Muscle layer of duodenum (tissue), 2 donors: ENCODE measurements around the gene TCIRG1.

Experiments used
- H3K27ac ChIP-seq: one replicate; pipeline ENCODE4 v1.7.0; 2013; ENCODE audit warnings: mild to moderate bottlenecking, low read length
- H3K27me3 ChIP-seq: one replicate; pipeline ENCODE4 v1.7.0; 2013; ENCODE audit warnings: low read depth, mild to moderate bottlenecking, control low read depth, low read length
- H3K36me3 ChIP-seq, 2 donors: one replicate each; pipeline ENCODE4 v1.7.0; 2013; ENCODE audit warnings: low read length in 2 of 2, control low read depth in 1 of 2, mild to moderate bottlenecking in 1 of 2; ENCODE audit not compliant: insufficient read depth in 2 of 2, control insufficient read depth in 1 of 2
- H3K4me1 ChIP-seq, 2 donors: one replicate each; pipeline ENCODE4 v1.7.0; 2013; ENCODE audit warnings: low read length in 2 of 2, mild to moderate bottlenecking in 2 of 2, control low read depth in 1 of 2, moderate library complexity in 1 of 2; ENCODE audit not compliant: insufficient read depth in 2 of 2, control insufficient read depth in 1 of 2
- H3K4me3 ChIP-seq, 2 donors: one replicate each; pipeline ENCODE4 v1.7.0; 2013; ENCODE audit warnings: low read length in 2 of 2, low read depth in 1 of 2, mild to moderate bottlenecking in 1 of 2
- H3K9me3 ChIP-seq, 2 donors: one replicate each; pipeline ENCODE4 v1.7.0; 2013; ENCODE audit warnings: low read length in 2 of 2, control low read depth in 1 of 2, mild to moderate bottlenecking in 1 of 2; ENCODE audit not compliant: control insufficient read depth in 1 of 2
- donor health status: healthy.

Gene TCIRG1

DNA sequence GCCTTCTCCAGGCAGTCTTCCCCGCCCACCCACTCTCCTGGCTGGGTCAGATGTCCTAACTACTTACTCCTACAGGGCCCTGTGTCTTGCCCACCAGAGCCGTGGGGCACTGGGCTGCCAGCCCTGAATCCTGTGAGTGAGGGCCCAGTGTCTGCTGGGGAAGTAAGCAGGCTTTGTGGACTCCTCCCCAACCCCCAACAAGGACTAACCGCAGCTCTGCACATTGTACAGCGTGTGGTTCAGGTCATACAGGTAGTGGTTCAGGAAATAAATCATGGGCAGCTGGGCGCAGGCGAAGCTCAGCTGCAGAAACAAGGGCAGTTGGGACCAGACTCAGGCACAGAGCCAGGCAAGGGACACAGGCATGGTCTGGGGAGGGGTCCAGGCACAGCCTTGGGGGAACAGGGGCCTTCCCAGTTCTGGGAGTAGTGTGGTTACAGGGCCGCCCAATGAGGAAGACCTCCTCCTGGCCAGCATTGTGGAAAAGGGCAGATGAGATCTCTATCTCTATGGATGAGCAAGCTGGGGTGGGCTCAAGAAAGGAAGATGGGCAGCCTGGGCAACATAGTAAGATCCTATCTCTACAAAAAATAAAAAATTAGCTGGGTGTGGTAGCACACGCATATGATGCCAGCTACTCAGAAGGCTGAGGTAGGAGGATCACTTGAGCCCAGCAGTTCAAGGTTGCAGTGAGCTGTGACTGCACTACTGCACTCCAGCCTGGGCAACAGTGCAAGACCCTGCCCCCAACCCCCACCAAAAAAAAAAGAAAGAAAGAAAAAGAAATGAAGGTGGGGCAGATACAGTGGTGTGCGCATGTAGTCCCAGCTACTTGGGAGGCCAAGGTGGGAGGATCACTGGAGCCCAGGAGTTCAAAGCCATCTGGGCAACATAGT lies 40.4 kb upstream of the TCIRG1 start:
- Histone ChIP-seq H3K27me3 (no peaks in the 10 kb centered on the region), H3K36me3 (no peaks in the 10 kb centered on the region), H3K4me3 (no peak overlapping the region), H3K4me1 (peaks cover 0 to 3% of the 10 kb centered on the region in 2 donors), H3K27ac (no peak overlapping the region), H3K9me3 (no peaks in the 10 kb centered on the region)

DNA sequence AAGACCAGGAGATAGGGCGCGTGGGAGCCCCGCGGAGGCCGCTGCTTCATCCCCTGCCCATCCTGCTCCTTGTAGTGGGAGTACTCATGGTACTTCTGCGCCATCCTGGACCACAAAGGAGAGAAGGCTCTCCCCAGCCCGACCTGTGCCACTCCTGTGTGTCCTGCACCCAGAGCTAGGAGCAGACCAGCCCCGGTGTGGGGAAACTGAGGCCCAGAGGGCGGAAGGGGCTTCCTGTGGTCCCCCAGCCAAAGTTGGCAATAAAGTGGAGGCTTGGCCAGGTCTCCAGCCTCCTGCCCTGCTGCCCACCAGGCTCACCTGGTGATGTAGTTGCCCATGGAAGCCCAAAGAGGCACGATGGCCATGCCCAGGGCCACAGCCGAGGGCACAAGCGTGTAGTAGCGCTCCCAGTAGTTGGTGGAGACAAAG lies 39.6 kb upstream of the TCIRG1 start:
- Histone ChIP-seq H3K4me1 (peaks cover 0 to 7% of the 10 kb centered on the region in 2 donors), H3K27ac (no peak overlapping the region), H3K9me3 (no peaks in the 10 kb centered on the region), H3K4me3 (no peak overlapping the region), H3K27me3 (no peaks in the 10 kb centered on the region), H3K36me3 (no peaks in the 10 kb centered on the region)

- Histone ChIP-seq H3K27ac (no peak overlapping the region), H3K9me3 (no peaks in the 10 kb centered on the region), H3K27me3 (no peaks in the 10 kb centered on the region), H3K36me3 (no peaks in the 10 kb centered on the region), H3K4me1 (peaks cover 0 to 12% of the 10 kb centered on the region in 2 donors), H3K4me3 (no peak overlapping the region)
Measured at GRCh38 chr11:67999704-68000103, 39.1 kb upstream of the TCIRG1 start.

DNA sequence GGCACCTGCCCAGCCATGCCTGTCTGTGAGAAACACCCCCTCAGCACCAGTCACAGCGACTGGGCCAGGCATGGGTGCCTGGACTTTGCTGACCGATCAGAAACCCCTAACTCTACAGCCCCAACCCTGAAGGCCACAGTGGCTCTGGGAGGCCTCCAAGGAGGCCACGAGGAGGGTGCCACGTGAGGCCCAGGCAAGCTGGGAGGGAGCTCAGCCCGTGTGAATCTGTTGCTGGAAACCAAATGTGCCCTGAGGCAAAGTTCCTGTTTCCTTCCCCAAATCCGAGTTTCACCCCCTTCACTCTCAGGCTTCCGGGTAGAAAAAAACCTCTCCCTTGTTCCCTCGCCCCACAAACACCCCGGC lies 36.3 kb upstream of the TCIRG1 start:
- Histone ChIP-seq H3K27ac (no peak overlapping the region), H3K36me3 (no peaks in the 10 kb centered on the region), H3K4me1 (peaks cover 0 to 13% of the 10 kb centered on the region in 2 donors), H3K27me3 (no peaks in the 10 kb centered on the region), H3K9me3 (no peaks in the 10 kb centered on the region), H3K4me3 (peak overlapping the region in 1 of 2 donors; percentile 76)

DNA sequence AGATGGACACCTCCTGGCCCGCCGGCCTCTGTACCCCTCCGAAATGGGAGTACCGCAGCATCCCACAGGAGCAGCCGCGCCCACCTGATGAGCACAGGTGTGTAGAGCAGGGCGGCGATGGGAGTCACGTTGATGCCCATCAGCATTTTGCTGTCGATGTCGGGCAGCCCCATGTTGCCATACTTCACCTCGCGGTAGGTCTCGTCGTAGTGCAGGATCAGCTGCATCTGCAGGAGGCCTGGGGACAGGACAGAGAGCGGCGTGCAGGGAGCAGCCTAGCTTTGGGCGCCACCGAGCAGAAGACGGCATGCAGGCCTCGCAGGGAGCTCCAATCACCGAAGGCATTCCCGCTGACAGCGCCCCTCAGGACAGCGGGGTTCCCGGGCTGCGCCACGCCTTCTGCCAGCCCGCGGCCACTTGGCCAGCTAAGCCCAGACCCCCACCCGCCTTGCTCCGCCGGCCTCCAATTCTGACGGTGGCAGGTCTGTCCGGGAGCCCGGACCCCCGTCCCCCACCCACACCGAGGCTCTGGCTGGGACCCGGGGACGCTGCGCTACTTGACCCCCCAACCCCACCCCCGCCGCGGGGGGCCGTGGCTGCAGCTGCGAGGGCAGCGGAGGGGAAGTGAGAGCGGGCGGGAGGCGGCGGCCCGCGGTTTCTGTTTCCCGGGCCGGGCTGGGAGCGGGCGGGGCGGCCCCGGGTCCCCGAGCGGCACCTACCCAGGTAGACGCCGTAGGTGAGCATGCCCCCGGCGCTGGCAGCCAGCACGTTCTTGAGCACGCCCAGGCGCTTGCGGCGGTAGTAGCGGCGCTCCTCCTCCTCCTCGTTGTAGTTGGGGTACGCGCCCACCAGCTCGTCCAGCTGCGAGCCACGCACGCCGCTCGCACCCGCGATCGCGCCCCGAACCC lies 35.6 kb upstream of the TCIRG1 start:
- H3K36me3 ChIP-seq = no peaks in the 10 kb centered on the region
- H3K9me3 ChIP-seq = no peaks in the 10 kb centered on the region
- no peak overlapping the region for H3K27ac ChIP-seq
- peaks cover 0 to 13% of the 10 kb centered on the region in 2 donors for H3K4me1 ChIP-seq
- H3K4me3 ChIP-seq = peak overlapping the region in 1 of 2 donors; percentile 76
- H3K27me3 ChIP-seq = no peaks in the 10 kb centered on the region

DNA sequence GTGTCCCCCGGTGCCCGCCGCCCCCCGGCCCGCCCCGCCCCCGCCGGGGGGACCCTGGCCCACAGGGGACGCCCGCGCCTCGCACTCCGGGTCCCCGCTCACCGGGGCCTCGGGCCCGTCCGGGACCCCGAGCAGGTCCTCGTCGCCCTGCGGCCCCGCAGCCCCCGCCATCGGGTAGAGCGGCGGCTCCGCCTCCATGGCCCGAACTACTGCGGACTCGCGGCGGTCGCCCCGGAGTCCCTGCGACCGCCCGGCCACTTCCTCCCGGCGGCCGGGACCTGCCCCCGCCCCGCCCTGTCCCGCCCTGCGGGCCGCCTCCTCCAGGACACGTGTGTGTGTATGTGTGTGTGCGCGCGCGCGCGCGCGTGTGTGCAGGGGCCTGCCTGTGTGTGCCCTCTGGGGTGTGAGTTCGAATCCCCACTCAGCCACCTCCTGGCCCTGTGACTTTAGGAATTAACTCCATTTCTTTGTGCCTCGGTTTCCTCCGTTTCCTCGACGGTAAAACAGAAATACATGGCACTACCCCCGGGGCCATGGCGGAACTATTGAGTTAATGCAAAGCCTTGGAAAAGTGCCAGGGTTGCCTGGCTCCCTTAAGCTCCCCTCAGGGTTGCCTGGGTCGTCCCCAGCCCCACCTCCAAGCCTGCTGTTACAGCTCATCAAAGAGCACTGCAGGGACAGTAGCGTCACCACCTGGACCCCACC lies 34.8 kb upstream of the TCIRG1 start, which contains the start of gene UNC93B1:
Gene UNC93B1, minus strand, starts transcription at position 252 of the 705 bp plus-strand sequence. Its CDS starts 54 bp downstream, at position 198.
- H3K4me3 ChIP-seq = peak within 1 kb of the TSS; percentile 31 to 76
- H3K4me1 ChIP-seq = peaks cover 0 to 13% of the 10 kb centered on the region in 2 donors
- no peaks in the 10 kb centered on the region for H3K9me3 ChIP-seq
- no peaks in the 10 kb centered on the region for H3K27me3 ChIP-seq
- no peaks in the 10 kb centered on the region for H3K36me3 ChIP-seq
- no peak within 1 kb of the TSS for H3K27ac ChIP-seq

- no peaks in the 10 kb centered on the region for H3K9me3 ChIP-seq
- H3K4me1 ChIP-seq = peaks cover 0 to 20% of the 10 kb centered on the region in 2 donors
- H3K36me3 ChIP-seq = no peaks in the 10 kb centered on the region
- H3K27ac ChIP-seq = no peak overlapping the region
- H3K4me3 ChIP-seq = peak overlapping the region; percentile 31 to 76
- no peaks in the 10 kb centered on the region for H3K27me3 ChIP-seq
Measured at GRCh38 chr11:68004551-68005335, 34.1 kb upstream of the TCIRG1 start.

DNA sequence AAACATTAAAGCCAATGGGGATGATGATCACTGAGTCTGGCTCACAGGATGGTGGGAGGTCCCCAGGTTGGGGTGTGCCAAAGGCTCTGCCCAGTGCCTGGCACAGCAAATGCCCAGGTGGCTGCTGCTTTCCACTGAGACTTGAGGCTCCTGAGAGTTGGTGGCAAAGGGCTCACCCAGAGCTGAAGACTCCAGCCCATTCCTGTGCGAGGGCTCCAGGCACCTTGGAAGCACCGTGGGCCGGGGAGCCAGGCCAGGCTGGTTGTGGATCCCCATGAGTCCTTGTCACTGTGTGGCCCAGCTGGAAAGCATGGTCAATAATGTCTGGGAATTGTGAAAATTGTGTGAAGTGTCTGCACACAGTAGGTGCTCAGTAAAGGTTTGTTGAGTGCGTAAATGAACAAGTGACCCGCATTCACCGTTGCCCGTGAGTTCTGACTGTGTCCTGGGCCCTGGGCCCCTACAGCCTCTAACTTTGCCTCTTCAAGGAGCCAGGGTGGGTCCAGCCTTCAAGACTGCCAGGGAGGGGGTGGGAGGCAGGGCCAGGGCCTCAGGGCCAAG lies 32.1 kb upstream of the TCIRG1 start:
- Histone ChIP-seq H3K27ac (no peak overlapping the region), H3K9me3 (no peaks in the 10 kb centered on the region), H3K4me3 (no peak overlapping the region), H3K4me1 (peaks cover 5 to 37% of the 10 kb centered on the region in 2 donors), H3K36me3 (no peaks in the 10 kb centered on the region), H3K27me3 (no peaks in the 10 kb centered on the region)

DNA sequence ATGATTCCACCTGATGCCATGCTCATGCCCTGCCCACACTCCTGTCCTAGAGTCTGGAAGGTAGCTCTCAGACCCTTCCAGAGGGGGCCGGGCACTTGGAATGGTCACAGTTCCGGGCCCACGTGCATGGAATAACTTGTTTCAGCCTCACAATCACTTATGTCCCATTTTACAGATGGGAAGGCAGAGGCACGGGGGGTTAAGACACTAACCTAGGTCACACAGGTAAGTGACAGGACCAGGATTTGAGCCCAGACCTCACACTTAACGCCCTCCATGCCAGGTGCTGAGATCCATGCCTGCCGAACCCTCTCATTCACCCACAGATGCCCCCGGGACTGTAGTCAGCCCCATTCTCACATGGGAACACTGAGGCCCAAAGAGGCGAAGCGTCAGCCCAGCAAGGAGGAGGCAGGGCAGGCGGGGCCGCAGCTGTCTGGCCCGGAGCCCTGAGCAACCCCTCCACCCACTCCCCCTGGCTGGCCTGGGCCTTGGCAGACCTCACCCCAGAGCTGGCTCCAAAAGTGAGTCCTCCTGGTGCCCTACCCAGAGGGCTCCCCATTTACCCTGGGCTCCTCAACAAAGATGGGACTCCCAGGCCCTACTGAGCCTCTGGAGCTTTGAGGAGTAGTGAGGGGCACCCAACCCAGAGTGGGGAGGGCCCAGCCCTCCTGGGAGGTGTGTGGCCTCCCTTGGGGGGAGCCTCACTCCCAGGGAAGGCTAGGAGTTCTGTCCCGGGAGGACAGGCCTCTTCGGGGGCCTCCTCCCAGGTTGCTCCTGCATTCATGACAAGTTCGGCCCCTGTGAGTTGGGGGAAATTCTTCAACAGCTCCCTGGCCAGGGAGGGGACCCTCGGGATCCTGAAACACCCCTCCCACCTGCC lies 31.1 kb upstream of the TCIRG1 start:
- H3K4me1 ChIP-seq = peaks cover 6 to 37% of the 10 kb centered on the region in 2 donors
- no peaks in the 10 kb centered on the region for H3K36me3 ChIP-seq
- H3K27me3 ChIP-seq = no peaks in the 10 kb centered on the region
- H3K27ac ChIP-seq = no peak overlapping the region
- no peak overlapping the region for H3K4me3 ChIP-seq
- H3K9me3 ChIP-seq = no peaks in the 10 kb centered on the region
